Epithelial cell of alveolus of lung (primary cell): ENCODE data around the gene TMEM44. TPM values are rescaled to one million over a fixed set of nuclear protein-coding genes. Genes with fewer than 3 reads are reported as not detected.

Source experiments
- total RNA-seq: library from RNA; depleted of rRNA; stranded (reverse); fragments of >200 nt; gene quantifications from 2 replicates; pipeline ENCODE4 v1.2.1, GENCODE V29; 2015

The TMEM44 gene
- 5.1 and 15.0 TPM in 2 replicates for total RNA-seq

GRCh38 chr3:194633349-194634004 lies at the start of gene TMEM44:
TSS of gene TMEM44 (minus strand) at chr3:194633419. CDS start at chr3:194633215, 204 bp downstream.

GRCh38 chr3:194671900-194672808 lies 38.9 kb upstream of the TMEM44 start, which contains the start of gene LSG1:
TSS of gene LSG1 (minus strand) at chr3:194672191. CDS start at chr3:194672162, 29 bp downstream.

Other genes starting within 250 kb of the TMEM44 start
- 0.24 TPM in 1 of 2 replicates, not detected in the other for gene GP5, start 234.2 kb downstream of the TMEM44 start, total RNA-seq
- 86.2 and 152 TPM in 2 replicates for gene ATP13A3, start 146.4 kb downstream of the TMEM44 start, total RNA-seq
- gene LSG1, start 38.8 kb upstream of the TMEM44 start, total RNA-seq = 15.6 and 23.1 TPM in 2 replicates
- gene FAM43A, start 52.5 kb upstream of the TMEM44 start, total RNA-seq = 15.5 and 27.0 TPM in 2 replicates